Measurements from ENCODE around the gene RNPEPL1. TPM values are rescaled to one million over a fixed set of nuclear protein-coding genes. Genes with fewer than 3 reads are reported as not detected.

The RNPEPL1 gene
- total RNA-seq, 4 donors from 2014 or later: 31.9 to 124 (median 99.6) TPM

- in situ Hi-C loops (cut with MboI; ENCODE audit: low sequenced_read_pairs in 4 of 4): no loop called here
- no peak for ATAC-seq
- H3K9me3 ChIP-seq: no peaks in the 10 kb centered on the region
- H3K4me3 ChIP-seq: no peak overlapping the region
- peak in 1 of 2 donors; percentile 6 for DNase-seq
- TF ChIP-seq POLR2A (IDR thresholded peaks at IDR 0.05): no peak
- no peak for TF ChIP-seq CTCF (IDR thresholded peaks at IDR 0.05 in 4 of 5, conservative IDR thresholded peaks at IDR 0.05 in 1 of 5)
- no peaks in the 10 kb centered on the region for H3K27me3 ChIP-seq
- H3K27ac ChIP-seq: no peak overlapping the region
- intact Hi-C loops (cut with DNase I; ENCODE audit: low total_unique reads): no loop called here
- peaks cover 0 to 18% of the 10 kb centered on the region in 2 donors for H3K36me3 ChIP-seq
- H3K4me1 ChIP-seq: peaks cover under 1 to 12% of the 10 kb centered on the region in 2 donors
Observed at GRCh38 chr2:240601061-240601830, 33.0 kb downstream of the RNPEPL1 start.

GRCh38 chr2:240601831-240602160, 33.5 kb downstream of the RNPEPL1 start:
- peaks cover 0 to 7% of the 10 kb centered on the region in 2 donors for H3K4me1 ChIP-seq
- H3K27ac ChIP-seq: no peak overlapping the region
- H3K27me3 ChIP-seq: no peaks in the 10 kb centered on the region
- intact Hi-C loops (cut with DNase I; ENCODE audit: low total_unique reads) (no loop called here), in situ Hi-C loops (cut with MboI; ENCODE audit: low sequenced_read_pairs in 4 of 4) (no loop called here)
- DNase-seq (peak in 1 of 2 donors; percentile 2), ATAC-seq (no peak)
- no peaks in the 10 kb centered on the region for H3K9me3 ChIP-seq
- no peak for TF ChIP-seq CTCF (IDR thresholded peaks at IDR 0.05 in 4 of 5, conservative IDR thresholded peaks at IDR 0.05 in 1 of 5)
- TF ChIP-seq POLR2A (IDR thresholded peaks at IDR 0.05): no peak
- peaks cover 0 to 18% of the 10 kb centered on the region in 2 donors for H3K36me3 ChIP-seq
- no peak overlapping the region for H3K4me3 ChIP-seq

- TF ChIP-seq CTCF (IDR thresholded peaks at IDR 0.05 in 4 of 5, conservative IDR thresholded peaks at IDR 0.05 in 1 of 5): no peak
- no peak for TF ChIP-seq POLR2A (IDR thresholded peaks at IDR 0.05)
- Histone ChIP-seq H3K36me3 (peaks cover 0 to 17% of the 10 kb centered on the region in 2 donors), H3K4me3 (no peak overlapping the region), H3K4me1 (peaks cover 0 to 6% of the 10 kb centered on the region in 2 donors), H3K27me3 (no peaks in the 10 kb centered on the region), H3K9me3 (no peaks in the 10 kb centered on the region), H3K27ac (no peak overlapping the region)
- no peak for ATAC-seq
- intact Hi-C loops (cut with DNase I; ENCODE audit: low total_unique reads): no loop called here
- in situ Hi-C loops (cut with MboI; ENCODE audit: low sequenced_read_pairs in 4 of 4): no loop called here
- DNase-seq: peak in 1 of 2 donors; percentile 10
Observed at GRCh38 chr2:240602266-240603050, 34.2 kb downstream of the RNPEPL1 start.

GRCh38 chr2:240603081-240603835, 35.0 kb downstream of the RNPEPL1 start:
- ATAC-seq: no peak
- intact Hi-C loops (cut with DNase I; ENCODE audit: low total_unique reads): no loop called here

More at GRCh38 chr2:240603081-240603835, 35.0 kb downstream of the RNPEPL1 start:
- H3K9me3 ChIP-seq: no peaks in the 10 kb centered on the region
- in situ Hi-C loops (cut with MboI; ENCODE audit: low sequenced_read_pairs in 4 of 4): no loop called here
- H3K4me1 ChIP-seq: peaks cover 0 to 6% of the 10 kb centered on the region in 2 donors
- TF ChIP-seq CTCF (IDR thresholded peaks at IDR 0.05 in 4 of 5, conservative IDR thresholded peaks at IDR 0.05 in 1 of 5): no peak
- no peak for TF ChIP-seq POLR2A (IDR thresholded peaks at IDR 0.05)
- no peaks in the 10 kb centered on the region for H3K27me3 ChIP-seq
- no peak overlapping the region for H3K4me3 ChIP-seq
- H3K27ac ChIP-seq: no peak overlapping the region
- DNase-seq: no peak
- peaks cover 0 to 9% of the 10 kb centered on the region in 2 donors for H3K36me3 ChIP-seq

Measured in gastrocnemius medialis (tissue), 4 donors.